HG02588 (cell line): ENCODE data around the gene MGAM2.
"Not testable (repeated sequence)": the region's sequence is repeated elsewhere in the genome, so short reads cannot be mapped to it uniquely, and the experiment has no call there.

ENCODE experiments used
- ATAC-seq: cut with Tn5 transposase; IDR thresholded peaks from one replicate; pipeline ENCODE4 v1.9.1; 2021; ENCODE audit warnings: mild to moderate bottlenecking, moderate library complexity; ENCODE audit not compliant: unreplicated experiment

Gene MGAM2

DNA sequence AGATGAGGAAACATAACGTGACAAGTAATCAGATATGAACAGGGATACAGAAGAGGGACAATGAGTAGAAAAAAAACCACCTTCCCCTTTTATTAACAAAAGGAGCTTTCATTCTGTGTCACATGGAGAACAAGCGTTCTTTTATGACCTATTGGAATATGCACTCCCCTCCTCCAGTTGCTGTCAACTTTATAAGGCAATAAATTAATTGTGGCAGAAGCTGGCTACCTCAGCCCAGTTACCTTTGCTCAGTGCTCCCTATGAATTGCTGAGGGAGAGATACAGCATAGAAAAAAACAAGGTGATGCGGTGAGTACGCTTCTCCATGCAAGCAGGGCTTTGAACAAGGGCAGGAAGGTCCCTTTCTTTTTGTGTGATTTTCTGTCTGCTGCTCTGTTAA lies at the start of gene MGAM2:
MGAM2 (plus strand) TSS at position 220 of the 400 bp plus-strand sequence. CDS start 5,156 bp downstream, outside the sequence.
- no peak for ATAC-seq

DNA sequence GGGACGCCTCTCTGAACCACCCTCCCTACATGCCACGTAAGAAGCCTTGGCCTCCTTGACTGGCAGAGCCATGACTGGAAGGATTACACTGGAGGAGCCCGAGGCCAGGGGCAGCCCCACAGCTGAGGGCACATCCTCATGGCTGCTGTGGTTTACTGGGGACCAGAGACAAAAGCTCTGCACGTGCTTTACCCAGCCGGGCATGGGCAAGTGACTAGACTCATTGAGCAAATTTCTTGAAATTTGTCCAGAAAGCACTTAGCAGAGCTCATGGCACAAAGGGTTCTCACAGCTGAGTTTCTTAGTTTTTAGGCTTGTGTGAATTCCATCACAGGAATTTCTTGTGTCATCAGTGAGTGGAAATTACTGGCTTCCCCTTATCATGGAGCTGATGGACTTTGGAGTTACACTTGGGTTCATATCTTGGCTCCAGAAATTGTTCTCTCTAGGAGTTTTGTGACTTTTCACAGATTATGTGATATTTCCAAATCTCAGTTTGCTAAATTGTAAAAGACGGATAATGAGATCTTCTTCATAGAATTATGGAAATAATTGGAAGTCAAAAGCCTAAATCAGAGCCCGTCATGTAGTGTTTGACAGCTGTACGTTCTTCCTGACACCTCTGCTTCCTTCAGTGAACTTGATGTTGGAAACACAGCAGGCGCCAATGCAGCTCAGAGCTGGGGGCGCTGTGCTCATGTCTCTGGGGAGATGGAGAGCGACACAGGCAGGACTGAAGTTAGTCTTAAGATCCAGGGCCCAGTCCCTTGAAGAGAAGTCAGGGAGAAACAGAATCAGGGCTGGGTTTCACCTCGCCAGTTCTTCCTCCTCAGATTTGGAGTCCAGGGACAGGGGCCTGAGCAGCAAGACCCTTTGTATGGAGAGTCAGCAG lies 47.7 kb upstream of the MGAM2 start:
- no peak for ATAC-seq

DNA sequence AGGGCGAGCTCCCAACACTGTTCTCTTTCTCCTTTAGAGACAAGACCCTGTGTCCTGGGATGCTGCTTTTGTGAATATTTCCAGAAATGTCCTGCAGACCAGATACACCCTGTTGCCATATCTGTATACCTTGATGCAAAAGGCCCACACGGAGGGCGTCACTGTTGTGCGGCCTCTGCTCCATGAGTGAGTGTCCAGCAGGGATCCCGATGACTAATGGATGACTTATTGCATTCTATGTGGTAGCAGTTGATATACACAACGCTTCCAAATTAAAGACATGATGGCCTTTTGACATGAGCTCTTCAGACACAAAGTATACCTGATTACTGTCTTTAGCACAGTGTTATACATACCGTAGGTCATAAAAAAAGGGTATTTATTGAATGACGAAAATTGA lies 45.0 kb upstream of the MGAM2 start:
- ATAC-seq: no peak

GRCh38 chr7:142077762-142078161 lies 33.8 kb upstream of the MGAM2 start:
- ATAC-seq: no peak

- no peak for ATAC-seq
These were observed 27.9 kb upstream of the MGAM2 start for GRCh38 chr7:142083605-142084004.

DNA sequence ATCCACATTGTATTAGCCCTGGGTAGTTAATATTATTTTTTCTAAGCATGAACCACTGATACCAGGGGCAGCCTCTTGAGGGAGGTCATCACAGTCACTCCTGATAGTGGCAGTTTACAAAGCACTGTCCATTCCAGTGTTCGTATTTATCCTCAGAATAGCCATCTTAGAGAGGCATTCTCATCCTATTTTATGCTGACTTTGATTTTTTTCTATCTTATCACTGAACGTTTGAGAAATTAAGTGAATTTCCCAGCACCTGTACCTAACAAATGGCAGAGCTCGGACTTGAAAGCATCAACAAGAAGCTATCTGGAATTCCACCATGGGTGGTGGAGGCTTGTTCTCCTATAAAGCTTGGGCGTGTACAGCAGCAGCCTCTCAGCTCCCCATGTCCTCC lies 26.1 kb upstream of the MGAM2 start:
- no peak for ATAC-seq

GRCh38 chr7:142088022-142088714 lies 23.4 kb upstream of the MGAM2 start:
- no peak for ATAC-seq

GRCh38 chr7:142089035-142089434 lies 22.5 kb upstream of the MGAM2 start:
- no peak for ATAC-seq

GRCh38 chr7:142091961-142092360 lies 19.6 kb upstream of the MGAM2 start:
- no peak for ATAC-seq

GRCh38 chr7:142094861-142095260 lies 16.7 kb upstream of the MGAM2 start:
- ATAC-seq: no peak

DNA sequence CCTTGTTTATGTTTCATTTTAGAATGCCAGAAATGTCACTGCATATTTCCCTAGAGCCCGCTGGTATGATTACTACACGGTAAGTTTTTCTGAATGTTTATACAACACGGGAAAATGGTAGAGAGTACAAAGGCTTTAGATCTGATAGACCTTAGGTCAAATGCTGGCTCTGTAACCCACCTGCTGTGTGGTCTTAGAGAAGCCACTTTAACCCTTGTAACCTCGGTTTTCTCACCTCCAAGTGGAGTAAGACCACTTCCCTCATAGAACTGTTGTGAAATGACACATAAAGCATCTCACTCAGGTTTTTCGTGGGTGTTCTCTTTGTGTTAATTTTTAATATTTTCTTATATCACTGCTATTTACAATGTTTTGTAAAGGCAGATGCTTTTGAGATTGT lies 13.9 kb upstream of the MGAM2 start:
- no peak for ATAC-seq

- ATAC-seq: no peak
These were observed 13.5 kb upstream of the MGAM2 start for GRCh38 chr7:142098004-142098403.

DNA sequence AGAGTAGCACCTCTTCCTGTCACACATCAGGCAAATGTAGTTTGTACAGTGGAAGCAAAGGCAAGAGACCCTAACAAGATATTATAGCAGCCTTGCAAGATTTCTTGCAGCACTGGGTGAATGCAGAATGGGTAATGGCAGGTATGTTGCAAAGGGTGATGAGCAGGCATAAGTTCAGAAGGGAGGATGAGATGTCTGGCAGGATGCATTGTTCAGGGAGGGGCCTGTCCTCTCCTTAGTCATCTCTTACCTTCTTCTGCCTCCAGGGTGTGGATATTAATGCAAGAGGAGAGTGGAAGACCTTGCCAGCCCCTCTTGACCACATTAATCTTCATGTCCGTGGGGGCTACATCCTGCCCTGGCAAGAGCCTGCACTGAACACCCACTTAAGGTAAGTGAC lies 12.2 kb upstream of the MGAM2 start:
- not testable (repeated sequence) for ATAC-seq

GRCh38 chr7:142100634-142101033 lies 10.9 kb upstream of the MGAM2 start:
- ATAC-seq: no peak

GRCh38 chr7:142101794-142102193 lies 9.7 kb upstream of the MGAM2 start:
- ATAC-seq: not testable (repeated sequence)

DNA sequence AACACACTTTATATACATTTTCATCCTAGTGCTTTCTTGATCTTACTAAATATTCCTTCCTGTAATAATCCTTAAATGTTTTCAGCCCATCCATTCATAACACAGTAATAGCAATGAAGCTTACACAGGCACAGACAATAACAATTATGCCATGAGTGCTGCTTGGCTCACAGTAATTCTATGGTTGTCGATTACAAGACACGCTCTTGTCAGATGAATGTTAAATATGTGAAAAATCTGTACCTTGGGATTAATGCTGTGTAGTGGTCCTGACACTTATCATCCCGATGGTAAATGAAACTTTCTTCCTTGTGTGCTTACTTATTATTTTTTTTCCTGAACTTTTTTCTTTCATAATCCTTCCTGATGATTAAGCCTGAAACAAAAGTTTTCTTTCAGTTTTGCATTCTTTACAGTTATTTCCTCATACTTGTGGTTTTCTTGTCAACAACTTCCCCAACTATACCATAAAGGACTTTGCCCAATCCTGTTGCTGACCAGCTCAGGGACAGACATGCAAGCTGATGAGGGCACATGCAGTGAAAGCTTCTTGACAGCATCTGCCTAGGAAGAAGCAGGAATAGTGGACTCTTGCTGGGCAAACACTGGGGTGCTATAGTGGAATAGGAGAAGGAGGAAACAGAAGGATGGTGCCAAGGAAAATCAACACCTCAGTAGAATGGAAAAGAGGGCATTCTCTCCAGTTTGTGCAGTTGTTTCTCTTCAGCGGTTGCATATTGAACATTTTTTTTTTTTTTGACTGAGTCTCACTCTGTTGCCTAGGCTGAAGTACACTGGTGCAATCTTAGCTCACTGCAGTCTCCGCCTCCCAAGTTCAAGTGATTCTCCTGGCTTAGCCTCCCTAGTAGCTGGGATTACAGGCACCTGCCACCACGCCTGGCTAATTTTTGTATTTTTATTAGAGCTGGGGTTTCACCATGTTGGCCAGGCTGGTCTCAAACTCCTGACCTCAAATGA lies 6.7 kb upstream of the MGAM2 start:
- ATAC-seq: no peak

GRCh38 chr7:142108728-142109505 lies 2.6 kb upstream of the MGAM2 start:
- ATAC-seq: no peak

DNA sequence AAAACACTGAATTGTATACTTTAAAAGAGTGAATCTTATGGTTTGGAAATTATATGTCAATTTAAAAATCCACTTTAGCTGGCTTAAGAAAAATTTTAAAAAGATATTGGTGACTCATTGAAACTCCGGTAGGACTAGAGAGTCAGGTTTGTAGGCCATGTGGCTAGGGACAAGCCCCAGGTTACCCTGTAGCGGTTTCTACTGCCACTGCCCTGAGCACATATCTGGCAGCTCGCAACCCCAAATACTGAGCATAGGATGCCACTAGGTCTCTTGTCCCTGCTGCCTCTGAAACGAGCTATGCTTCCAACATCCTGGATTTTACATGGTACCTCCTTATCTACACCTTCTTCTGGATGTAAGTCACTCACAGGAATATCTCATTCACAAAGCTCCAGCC lies 1.4 kb upstream of the MGAM2 start:
- no peak for ATAC-seq

DNA sequence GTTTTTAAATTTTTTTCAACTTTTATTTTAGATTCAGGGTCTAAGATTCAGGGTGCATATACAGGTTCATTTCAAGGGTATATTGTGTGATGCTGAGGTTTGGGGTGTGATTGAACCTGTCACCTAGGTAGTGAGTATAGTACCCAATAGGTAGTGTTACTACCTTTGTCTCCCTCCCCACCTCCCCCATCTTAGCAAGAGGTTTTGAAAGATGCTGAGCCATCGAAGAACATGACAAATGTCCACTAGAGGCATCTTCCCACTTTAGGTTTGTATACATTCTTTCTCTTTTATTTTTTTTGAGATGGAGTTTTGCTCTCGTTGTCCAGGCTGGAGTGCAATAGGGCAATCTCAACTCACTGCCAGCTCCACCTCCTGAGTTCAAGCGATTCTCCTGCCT lies 880 bp upstream of the MGAM2 start:
- no peak for ATAC-seq

DNA sequence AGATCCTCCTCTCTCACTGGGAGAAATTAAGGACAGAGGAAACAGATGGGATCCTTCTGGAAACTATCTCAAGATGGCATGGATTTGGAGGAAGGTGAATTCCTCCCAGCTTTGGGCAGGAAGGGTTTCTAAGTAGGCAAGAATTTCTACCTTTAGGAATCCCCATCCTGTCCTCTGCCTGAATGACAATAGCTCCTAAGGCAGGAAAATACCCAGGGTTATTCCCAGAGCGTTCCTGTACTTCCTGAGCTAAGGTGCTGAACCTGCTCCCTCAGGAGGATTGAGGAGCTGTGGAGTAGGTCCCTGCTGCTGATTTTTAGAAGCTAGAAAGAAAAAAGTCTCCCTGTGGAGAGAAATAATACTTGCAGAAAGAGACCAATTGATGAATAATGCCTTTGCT lies 568 bp downstream of the MGAM2 start:
- no peak for ATAC-seq
